HG03066 (cell line): ENCODE measurements around the gene ATP2C1.
"Not testable (repeated sequence)": the region's sequence is repeated elsewhere in the genome, so short reads cannot be mapped to it uniquely, and the experiment has no call there.

Source experiments
- ATAC-seq: cut with Tn5 transposase; IDR thresholded peaks from one replicate; pipeline ENCODE4 v1.9.1; 2021; ENCODE audit warnings: low read depth; ENCODE audit not compliant: unreplicated experiment

The ATP2C1 gene, protein sequence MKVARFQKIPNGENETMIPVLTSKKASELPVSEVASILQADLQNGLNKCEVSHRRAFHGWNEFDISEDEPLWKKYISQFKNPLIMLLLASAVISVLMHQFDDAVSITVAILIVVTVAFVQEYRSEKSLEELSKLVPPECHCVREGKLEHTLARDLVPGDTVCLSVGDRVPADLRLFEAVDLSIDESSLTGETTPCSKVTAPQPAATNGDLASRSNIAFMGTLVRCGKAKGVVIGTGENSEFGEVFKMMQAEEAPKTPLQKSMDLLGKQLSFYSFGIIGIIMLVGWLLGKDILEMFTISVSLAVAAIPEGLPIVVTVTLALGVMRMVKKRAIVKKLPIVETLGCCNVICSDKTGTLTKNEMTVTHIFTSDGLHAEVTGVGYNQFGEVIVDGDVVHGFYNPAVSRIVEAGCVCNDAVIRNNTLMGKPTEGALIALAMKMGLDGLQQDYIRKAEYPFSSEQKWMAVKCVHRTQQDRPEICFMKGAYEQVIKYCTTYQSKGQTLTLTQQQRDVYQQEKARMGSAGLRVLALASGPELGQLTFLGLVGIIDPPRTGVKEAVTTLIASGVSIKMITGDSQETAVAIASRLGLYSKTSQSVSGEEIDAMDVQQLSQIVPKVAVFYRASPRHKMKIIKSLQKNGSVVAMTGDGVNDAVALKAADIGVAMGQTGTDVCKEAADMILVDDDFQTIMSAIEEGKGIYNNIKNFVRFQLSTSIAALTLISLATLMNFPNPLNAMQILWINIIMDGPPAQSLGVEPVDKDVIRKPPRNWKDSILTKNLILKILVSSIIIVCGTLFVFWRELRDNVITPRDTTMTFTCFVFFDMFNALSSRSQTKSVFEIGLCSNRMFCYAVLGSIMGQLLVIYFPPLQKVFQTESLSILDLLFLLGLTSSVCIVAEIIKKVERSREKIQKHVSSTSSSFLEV

DNA sequence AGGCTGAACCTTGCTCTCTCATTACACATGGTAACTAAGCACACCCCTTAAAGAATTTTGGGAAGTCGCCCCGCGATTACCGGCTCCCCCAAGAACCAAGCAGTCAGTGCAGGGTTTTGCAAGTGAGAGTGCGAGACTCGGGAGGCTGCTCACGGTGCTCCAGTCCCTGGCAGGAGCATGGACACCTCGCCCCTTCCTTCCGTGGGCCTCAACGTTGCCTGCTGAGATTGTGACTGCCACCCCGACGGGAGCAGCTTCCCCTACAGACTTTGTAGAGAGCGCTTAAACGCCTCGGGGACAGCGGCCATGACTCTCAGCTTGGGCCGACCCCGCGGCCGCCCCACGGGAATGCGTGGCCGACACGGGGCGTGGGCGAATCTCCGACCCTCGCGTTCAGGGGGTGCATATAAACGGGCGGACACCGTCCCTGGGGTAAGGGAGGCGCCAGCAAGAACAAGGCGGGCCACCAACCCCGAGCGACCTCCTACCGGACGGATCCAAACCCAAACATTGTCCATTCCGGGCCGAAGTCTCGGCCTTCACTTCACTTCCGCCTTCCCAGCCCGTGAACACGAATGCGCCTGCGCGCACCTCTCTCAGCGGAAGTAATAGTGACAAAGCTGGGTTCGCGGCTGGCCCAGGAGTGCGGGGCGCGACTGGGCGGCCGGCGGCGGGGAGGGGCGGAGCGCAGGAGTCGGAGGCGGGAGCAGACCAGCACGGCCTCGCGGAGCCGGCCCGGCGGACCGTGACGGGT is at the start of gene ATP2C1:
TSS of gene ATP2C1 (plus strand) at position 709 of the 754 bp plus-strand sequence. CDS start 686 bp downstream, outside the sequence.
- ATAC-seq = peak; percentile 84

DNA sequence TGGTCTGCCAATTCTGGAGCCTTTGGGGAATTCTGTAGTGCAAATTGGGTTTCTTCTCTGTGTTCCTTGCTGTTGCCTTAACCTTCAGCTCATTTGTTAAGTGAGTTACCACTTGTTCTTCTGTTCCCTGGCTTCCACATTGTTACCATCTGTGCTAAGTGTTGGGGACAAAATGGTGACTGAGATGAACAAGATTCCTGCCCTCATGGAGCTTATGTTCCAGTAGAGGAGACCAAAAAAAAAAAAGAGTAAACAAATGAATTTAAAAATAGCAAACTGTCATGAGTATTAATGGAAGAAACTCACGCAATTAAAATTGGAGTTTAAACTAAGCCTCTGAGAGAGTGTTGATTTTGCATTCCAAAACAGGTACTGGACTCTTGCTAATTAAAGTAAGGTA is 49.4 kb upstream of the ATP2C1 start:
- no peak for ATAC-seq

DNA sequence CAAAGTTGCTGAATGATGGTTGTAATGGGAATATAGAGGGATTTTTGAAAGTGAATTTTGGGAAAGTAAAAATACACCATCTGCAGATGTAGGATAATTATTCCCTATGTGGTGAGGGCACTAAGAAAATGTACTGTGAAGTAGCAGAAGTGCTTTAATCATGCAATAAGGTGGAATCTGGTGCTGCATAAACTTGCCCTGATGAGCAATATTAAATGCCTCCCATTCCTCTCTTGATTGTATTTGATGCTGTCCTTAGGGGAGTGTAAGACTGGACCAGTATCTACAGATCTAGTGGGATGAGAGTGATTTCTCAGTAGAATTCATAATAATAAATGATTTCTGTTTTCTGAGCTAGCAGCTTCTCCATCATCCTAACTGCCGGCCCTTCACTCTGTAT is 47.7 kb upstream of the ATP2C1 start:
- ATAC-seq = no peak

DNA sequence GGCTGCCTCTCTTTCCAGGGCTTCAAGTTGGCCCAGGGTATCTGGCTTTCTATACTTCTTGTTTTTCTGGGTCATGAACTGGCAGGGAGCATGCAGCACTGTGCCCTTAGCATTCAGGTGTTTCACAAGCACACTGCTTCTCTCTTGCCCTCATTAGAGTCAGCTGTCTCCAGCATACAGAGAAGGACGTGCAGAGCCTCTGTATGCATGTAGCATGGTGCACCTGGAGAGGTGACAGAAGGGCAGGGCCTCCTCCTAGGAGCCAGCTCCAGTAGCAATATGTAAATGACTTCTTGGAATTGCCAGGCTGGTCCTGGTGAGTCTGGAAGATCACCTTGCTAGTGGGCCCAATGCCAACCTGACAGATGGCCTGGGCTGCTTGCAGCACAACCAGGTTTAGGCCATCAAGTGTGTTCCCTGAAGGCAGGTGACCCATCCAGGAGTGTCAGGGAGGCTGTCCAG is 44.8 kb upstream of the ATP2C1 start:
- ATAC-seq = no peak

DNA sequence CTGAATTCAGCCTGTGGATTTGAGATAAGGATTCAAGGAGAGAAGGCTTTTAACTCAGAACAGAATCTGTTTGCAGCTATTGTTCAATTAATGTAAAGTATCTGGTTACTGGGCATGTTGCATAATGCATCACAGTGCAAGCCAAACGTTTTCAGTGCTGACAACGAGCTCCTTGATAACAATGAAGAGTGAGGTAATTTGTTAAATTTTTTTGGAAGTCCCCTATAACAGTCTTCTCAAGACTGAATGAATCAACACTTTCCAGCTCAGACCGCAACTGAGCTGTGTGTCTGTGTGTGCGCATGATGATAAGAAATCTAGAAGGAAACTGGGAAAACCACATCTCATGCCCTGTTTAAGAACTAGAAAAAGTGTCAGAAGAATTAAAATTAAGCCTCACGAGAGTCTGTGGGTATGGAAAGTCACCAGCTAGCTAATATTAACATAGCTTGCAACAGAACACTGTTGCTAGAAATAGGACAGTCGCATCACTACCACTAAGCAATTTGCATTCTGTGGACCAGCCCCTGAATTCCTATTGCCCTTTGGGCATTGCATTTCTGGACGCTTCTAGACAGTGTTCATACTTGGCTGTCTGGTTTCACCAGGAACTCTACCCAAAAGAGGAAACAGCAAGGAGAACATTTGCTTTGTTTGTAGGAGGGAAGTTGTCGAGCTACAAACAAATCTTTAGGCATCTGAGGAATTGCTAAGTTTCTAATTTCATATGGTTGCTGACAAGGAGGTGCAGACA is 43.7 kb upstream of the ATP2C1 start:
- ATAC-seq = peak; percentile 47

DNA sequence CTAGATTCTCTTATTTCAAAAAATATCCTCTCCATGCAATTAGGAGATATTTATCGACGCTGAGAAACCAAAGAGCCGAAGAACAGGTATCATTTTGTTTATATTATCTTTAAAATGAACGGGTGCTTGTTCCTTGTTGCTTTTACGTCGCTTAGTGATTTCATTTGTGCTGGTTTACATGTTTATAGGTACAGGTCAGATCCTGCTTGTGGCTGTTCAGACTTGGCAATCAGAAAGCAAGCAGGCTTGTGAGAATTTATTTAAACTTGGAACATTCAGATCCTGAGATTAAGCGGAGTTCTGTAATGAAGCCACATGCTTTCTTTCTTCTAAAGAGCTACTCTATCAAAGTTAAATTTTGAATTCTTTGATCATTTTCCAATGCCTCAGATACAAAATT is 43.0 kb upstream of the ATP2C1 start:
- ATAC-seq = no peak

DNA sequence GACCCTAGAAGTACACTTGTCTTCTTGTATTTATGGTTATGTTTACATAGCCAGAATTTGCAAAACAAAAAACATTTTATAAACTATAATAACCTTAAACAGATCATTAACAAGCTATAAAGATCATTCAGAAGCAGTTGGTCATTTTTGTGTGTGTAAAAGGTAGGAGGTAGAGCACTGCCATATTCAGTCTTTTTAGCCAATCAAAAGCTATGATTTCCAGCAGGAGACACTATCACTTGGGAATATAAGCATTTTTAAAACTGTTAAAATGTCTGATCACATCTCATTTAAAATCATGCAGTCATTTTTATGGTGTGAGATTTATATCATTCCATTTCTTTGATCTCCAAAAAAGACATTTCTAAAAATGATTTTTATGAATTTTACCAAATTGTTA is 42.6 kb upstream of the ATP2C1 start:
- ATAC-seq = no peak

DNA sequence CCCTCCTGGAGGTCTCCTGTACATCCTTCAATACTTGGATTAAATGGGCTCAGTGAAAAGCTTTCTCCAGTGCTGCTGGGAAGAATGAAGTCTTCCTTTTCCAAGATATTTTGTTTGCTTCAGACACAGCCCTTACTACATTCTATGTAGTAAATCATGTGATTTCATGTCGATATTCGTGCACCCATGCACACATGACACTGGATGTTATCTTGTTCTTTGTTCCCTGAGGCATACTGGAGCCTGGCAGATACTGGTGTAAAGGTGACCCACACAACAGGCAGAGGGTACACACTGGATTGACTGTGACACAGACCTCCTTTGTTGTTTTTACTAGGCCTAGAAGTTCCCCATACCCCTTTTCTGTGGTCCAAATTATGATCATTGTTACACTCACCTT is 40.3 kb upstream of the ATP2C1 start:
- ATAC-seq = no peak

DNA sequence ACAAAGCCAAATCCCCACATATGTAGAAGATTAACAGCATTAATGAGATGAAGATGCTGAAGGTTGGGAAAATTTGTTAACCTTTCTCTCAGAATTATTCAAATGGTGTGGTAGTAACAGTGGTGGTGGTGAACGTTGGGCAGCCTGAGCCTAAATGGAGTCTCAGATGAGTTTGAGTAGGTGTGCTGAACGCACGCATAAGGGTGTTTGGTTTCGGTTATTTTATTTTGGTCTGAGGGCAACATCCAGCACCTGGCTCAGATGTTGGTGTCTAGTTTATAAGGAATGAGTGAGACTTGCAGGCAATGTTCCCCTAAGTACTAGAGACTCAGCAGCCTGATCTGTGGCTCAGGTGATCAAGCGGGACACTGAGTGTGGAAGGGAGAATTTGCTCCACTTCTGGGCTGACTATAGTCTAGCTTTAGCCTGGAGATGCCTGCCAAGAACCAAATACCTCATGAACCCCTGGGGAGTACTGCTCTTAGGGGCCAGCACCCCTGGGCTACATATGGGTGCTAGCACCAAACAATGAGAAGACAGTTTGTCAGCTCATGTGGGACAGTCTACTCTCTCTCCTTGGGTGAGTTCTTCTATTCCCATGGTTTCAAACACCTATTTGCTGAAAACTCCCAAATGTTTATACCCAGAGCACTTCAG is 39.5 kb upstream of the ATP2C1 start:
- ATAC-seq = peak; percentile 64

DNA sequence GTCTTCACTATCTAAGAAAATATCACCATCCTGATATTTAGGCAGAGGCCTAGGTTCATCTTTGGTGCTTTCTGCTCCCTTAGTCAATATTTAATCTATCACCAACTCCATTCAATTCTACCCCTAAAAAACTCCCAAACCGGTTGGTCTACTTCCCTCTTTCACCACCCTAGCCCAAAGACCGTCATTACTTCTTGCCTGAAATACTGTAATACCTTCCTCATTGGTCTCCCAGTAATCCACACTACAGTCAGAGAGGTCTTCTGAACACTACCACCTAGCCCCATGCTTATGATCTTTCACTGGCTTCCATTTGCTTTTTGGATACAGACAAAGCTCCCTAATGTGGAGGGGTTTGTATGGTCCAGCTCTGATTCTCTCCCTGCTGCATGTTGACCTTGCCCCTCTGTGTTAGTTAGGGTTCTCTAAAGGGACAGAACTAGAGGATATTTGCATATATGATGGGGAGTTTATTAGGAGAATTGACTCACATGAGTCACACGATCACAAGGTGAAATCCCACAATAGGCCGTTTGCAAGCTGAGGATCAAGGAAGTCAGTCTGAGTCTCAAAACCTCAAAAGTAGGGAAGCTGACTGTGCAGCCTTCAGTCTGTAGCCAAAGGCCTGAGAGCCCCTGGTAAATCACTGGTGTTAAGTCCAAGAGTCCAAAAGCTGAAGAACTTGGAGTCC is 36.4 kb upstream of the ATP2C1 start:
- no peak for ATAC-seq

DNA sequence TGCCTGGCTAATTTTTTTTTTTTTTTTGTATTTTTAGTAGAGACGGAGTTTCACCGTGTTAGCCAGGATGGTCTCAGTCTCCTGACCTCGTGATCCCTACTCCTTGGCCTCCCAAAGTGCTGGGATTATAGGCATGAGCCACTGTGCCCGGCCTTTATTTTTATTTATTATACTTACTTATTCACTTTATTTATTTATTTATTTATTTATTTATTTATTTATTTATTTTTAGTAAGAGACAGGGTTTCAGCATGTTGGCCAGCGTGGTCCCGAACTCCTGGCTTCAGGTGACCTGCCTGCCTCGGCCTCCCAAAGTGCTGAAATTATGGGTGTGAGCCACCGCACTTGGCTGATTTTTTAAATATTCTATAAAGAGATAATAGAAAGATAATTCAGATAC is 31.8 kb upstream of the ATP2C1 start:
- ATAC-seq = not testable (repeated sequence)

DNA sequence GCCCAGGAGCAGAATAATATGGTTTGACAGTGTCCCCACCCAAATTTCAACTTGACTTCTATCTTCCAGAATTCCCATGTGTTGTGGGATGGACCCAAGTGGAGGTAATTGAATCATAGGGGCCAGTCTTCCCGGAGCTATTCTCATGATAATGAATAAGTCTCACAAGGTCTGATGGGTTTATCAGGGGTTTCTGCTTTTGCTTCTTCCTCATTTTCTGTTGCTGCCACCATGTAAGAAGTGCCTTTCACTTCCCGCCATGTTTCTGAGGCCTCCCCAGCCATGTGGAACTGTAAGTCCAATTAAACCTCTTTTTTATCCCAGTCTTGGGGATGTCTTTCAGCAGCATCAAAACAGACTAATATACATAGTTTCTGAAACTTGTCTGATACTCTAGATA is 28.4 kb upstream of the ATP2C1 start:
- no peak for ATAC-seq

DNA sequence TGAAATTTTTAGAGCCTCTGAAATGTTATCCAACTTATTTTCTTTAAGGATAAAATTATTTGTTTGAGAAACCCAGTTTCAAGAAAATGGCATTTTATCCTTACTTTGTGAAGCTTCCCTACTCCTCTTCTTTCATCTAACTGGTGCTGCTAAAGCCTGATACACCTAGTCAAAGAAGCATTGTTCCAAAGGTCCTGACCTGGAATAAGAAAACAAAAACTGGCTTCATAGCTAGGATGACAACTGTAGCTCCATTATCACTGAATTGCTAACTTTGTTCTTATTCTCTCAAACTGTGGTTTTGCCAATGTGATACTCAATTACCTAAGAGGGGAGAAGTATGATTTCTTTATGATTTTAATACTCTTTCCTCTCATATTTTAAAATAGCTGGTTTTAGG is 27.6 kb upstream of the ATP2C1 start:
- no peak for ATAC-seq

DNA sequence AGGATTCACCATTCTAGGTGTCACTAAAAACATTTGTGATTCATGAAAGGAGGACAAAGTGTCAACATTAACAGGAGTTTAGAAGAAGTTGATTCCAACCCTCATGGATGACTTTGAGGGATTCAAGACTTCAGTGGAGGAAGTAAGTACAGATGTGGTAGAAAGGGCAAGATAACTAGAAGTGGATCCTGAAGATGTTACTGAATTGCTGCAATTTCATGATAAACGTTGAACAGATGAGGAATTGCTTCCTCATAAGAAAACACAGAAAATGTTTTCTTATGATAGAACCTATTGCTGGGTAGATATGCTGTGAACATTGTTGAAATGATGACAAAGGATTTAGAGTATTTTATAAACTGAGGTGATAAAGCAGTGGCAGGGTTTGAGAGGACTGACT is 23.5 kb upstream of the ATP2C1 start:
- ATAC-seq = no peak

DNA sequence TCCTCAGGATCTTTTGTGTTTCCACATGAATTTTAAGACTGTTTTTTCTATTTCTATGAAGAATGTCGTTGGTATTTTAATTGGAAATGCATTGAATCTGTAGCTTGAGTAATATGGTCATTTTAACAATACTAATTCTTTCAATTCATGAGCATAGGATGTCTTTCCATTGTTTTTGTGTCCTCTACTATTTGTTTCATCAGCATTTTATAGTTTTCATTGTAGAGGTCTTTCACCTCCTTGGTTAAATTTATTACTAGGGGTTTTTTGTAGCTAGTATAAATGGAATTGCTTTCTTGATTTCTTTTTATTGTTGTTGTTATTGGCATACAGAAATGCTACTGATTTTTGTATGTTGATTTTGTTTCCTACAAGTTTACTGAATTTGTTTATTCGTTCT is 17.3 kb upstream of the ATP2C1 start:
- ATAC-seq = no peak

DNA sequence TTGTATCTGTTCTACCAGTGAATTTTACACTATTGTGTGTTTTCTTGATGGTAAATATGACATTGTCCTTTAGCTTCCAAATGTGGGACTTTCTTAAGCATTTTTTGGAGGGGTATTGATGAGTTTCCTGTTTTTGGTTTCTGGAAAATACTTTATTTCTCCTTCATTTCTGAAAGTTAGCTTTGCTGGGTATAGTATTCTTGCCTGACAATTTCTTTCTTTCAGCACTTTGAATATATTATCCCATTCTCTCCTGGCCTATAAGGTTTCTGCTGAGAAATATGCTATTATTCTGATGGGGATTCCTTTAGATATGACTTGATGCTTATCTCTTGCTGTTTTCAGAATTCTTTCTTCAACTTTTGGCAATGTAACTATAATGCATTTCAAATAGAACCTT is 15.4 kb upstream of the ATP2C1 start:
- no peak for ATAC-seq

DNA sequence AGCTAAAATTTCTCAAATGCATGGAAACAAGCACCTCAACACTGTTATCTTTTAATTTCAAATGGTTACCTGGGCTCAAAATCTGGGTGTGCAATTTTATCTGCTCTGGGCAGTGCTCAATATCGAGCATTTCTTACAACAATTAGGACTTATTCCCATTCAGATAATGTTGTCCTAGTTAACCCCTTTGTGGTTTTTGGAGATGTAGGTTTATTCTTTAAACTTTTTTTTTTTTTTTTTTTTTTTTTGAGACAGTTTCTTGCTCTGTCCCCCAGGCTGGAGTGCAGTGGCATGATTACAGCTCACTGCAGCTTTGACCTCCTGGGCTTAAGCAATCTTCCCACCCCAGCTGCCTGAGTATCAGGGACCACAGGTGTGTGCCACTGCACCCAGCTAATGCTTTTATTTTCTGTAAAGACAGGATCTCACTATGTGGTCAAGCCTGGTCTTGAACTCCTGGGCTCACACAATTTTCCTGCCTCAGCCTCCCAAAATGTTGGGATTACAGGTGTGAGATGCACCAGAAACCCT is 4.4 kb upstream of the ATP2C1 start:
- ATAC-seq = no peak

DNA sequence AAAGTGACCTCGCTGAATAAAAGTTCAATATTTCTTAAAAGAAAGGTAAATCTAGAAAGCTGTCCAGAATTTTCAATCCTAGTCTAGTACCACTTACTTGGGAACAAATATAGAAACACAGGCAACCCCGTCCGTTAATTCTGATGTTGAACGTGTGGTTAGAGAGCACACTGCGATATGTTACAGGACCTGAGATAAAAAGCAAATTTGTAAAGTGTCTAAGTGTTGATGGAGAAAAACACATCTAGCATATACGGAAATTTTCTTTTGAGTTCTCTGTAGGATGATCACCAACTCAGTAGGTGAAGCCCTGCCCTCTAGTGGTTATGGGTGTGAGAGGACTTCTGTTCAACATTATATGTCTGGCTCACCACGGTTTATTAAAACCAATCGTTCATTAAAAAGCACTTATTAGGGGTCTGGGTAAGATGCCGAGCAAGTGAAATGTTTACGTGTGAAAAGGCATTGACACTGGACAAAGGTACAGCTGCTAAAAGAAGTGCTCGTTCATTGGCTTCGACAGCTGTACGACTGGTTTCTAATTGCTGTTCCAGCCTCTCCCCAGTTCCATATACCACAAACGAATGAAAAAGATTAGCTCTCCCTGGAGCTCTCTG is 1.0 kb upstream of the ATP2C1 start:
- peak; percentile 38 for ATAC-seq
